BJ (cell line): ENCODE data around the gene SLC12A7. TPM values are rescaled to one million over a fixed set of nuclear protein-coding genes. Genes with fewer than 3 reads are reported as not detected.

ENCODE experiments used
- CTCF ChIA-PET: fragments of 350-600 bp; formaldehyde crosslinking; extraction: SDS; loops from one replicate; lab custom pipeline; 2021; ENCODE audit warnings: antibody characterized with exemption, inconsistent platforms; lab: Yijun Ruan, JAX
- POLR2A ChIA-PET: fragments of 300-600 bp; sonication (Branson Sonifier 250); formaldehyde crosslinking; extraction: SDS; loops from one replicate; lab custom pipeline; 2021; ENCODE audit warnings: antibody characterized with exemption; lab: Charles Lee
- DNase-seq: peaks from one replicate; pipeline ENCODE4 v3.0.0-alpha.2; 2011; ENCODE audit warnings: low read depth
- H3K27me3 ChIP-seq: 2 replicates; pipeline ENCODE4 v1.6.0; 2011; ENCODE audit warnings: low read length; ENCODE audit not compliant: control insufficient read depth, insufficient read depth
- H3K36me3 ChIP-seq: 2 replicates; pipeline ENCODE4 v1.5.1; 2011; ENCODE audit warnings: low read length; ENCODE audit not compliant: control insufficient read depth, insufficient read depth
- H3K4me3 ChIP-seq: 2 replicates; pipeline ENCODE4 v1.5.1; 2011; ENCODE audit warnings: low read depth, mild to moderate bottlenecking, control low read depth, low read length
- CTCF ChIP-seq: IDR thresholded peaks from 2 replicates; pipeline ENCODE4 v1.5.1; 2011; ENCODE audit warnings: low read depth, mild to moderate bottlenecking, control low read depth, inconsistent platforms, low read length, moderate library complexity; ENCODE audit not compliant: insufficient read depth
- polyA plus RNA-seq: library from polyadenylated mRNA; depleted of rRNA; stranded (reverse); fragments of >200 nt; gene quantifications from 2 replicates; pipeline ENCODE4 v1.2.3, GENCODE V29; 2011

Gene SLC12A7
- polyA plus RNA-seq, 1 experiment, result 4.6 TPM

- Histone ChIP-seq H3K4me3 (no peak overlapping the region), H3K36me3 (peaks cover 2% of the 10 kb centered on the region), H3K27me3 (no peaks in the 10 kb centered on the region)
- no peak for DNase-seq
- POLR2A ChIA-PET, result no interaction called here
- TF ChIP-seq CTCF, result no peak
- CTCF ChIA-PET, result no interaction called here
Observed at GRCh38 chr5:1081519-1081918, 30.3 kb downstream of the SLC12A7 start.

- ChIA-PET POLR2A (no interaction called here), CTCF (no interaction called here)
- Histone ChIP-seq H3K36me3 (no peaks in the 10 kb centered on the region), H3K4me3 (no peak overlapping the region), H3K27me3 (no peaks in the 10 kb centered on the region)
- TF ChIP-seq CTCF, result no peak
- no peak for DNase-seq
Observed at GRCh38 chr5:1080432-1080831, 31.4 kb downstream of the SLC12A7 start.

- no peak for DNase-seq
- H3K36me3 ChIP-seq, result peaks cover under 1% of the 10 kb centered on the region; the same call in 1 of the 2 replicates
- H3K27me3 ChIP-seq, result no peaks in the 10 kb centered on the region
- ChIA-PET CTCF (no interaction called here), POLR2A (no interaction called here)
- no peak overlapping the region for H3K4me3 ChIP-seq
- TF ChIP-seq CTCF, result no peak
Observed at GRCh38 chr5:1079961-1080360, 31.9 kb downstream of the SLC12A7 start.

GRCh38 chr5:1079486-1079885 is 32.4 kb downstream of the SLC12A7 start:
- no peak for TF ChIP-seq CTCF
- DNase-seq, result no peak
- ChIA-PET CTCF (no interaction called here), POLR2A (no interaction called here)
- H3K4me3 ChIP-seq, result no peak overlapping the region
- H3K27me3 ChIP-seq, result no peaks in the 10 kb centered on the region
- H3K36me3 ChIP-seq, result peaks cover 2% of the 10 kb centered on the region; the same call in 1 of the 2 replicates

- H3K36me3 ChIP-seq, result peaks cover 2% of the 10 kb centered on the region; the same call in 1 of the 2 replicates
- no peaks in the 10 kb centered on the region for H3K27me3 ChIP-seq
- ChIA-PET POLR2A (no interaction called here), CTCF (no interaction called here)
- DNase-seq, result no peak
- no peak for TF ChIP-seq CTCF
- H3K4me3 ChIP-seq, result no peak overlapping the region
Observed at GRCh38 chr5:1078851-1079250, 33.0 kb downstream of the SLC12A7 start.
